Chondrocyte (in vitro differentiated cells): ENCODE results near the gene UBE2O. TPM values are rescaled to one million over a fixed set of nuclear protein-coding genes. Genes with fewer than 3 reads are reported as not detected.
A peak's percentile ranks its signal among the peaks of the same experiment; 100 is the strongest.

Source experiments
- DNase-seq: peaks from one replicate; pipeline ENCODE4 v3.0.0; 2021; ENCODE audit warnings: mixed read lengths, low spot score
- H3K27ac Mint-ChIP-seq: one replicate; pipeline ENCODE4 v1.8.0; 2021; ENCODE audit warnings: mild to moderate bottlenecking, moderate library complexity, mixed read lengths; ENCODE audit not compliant: unreplicated experiment
- H3K27me3 Mint-ChIP-seq: 2 replicates; pipeline ENCODE4 v1.8.0; 2021; ENCODE audit warnings: low read depth, mixed read lengths
- H3K36me3 Mint-ChIP-seq: 2 replicates; pipeline ENCODE4 v1.8.0; 2021; ENCODE audit warnings: low read depth, mixed read lengths
- H3K4me1 Mint-ChIP-seq: 2 replicates; pipeline ENCODE4 v1.8.0; 2021; ENCODE audit warnings: low read depth, mild to moderate bottlenecking, mixed read lengths
- H3K4me3 Mint-ChIP-seq: one replicate; pipeline ENCODE4 v1.8.0; 2021; ENCODE audit warnings: mild to moderate bottlenecking, moderate library complexity, mixed read lengths; ENCODE audit not compliant: unreplicated experiment
- H3K9me3 Mint-ChIP-seq: 2 replicates; pipeline ENCODE4 v1.8.0; 2021; ENCODE audit warnings: low read depth, mixed read lengths
- CTCF ChIP-seq: fragments of 200-600 bp; sonication (generic); IDR thresholded peaks from 2 replicates; pipeline ENCODE4 v1.5.0; 2021; ENCODE audit warnings: antibody characterized with exemption, mild to moderate bottlenecking, moderate library complexity
- total RNA-seq: library from RNA; stranded (reverse); gene quantifications from 3 replicates; pipeline ENCODE4 v1.2.1, GENCODE V29; 2021

UBE2O gene
- total RNA-seq, 1 donor from 2014 or later, result 22.1 TPM

GRCh38 chr17:76381633-76382350 is 71.2 kb downstream of the UBE2O start:
- DNase-seq, result no peak
- H3K27ac Mint-ChIP-seq, result peak overlapping the region; percentile 41
- no peaks in the 10 kb centered on the region for H3K9me3 Mint-ChIP-seq
- H3K4me1 Mint-ChIP-seq, result peaks cover 17% of the 10 kb centered on the region
- TF ChIP-seq CTCF, result no peak
- peaks cover 2% of the 10 kb centered on the region for H3K36me3 Mint-ChIP-seq
- H3K4me3 Mint-ChIP-seq, result peak overlapping the region; percentile 42
- no peaks in the 10 kb centered on the region for H3K27me3 Mint-ChIP-seq

DNA sequence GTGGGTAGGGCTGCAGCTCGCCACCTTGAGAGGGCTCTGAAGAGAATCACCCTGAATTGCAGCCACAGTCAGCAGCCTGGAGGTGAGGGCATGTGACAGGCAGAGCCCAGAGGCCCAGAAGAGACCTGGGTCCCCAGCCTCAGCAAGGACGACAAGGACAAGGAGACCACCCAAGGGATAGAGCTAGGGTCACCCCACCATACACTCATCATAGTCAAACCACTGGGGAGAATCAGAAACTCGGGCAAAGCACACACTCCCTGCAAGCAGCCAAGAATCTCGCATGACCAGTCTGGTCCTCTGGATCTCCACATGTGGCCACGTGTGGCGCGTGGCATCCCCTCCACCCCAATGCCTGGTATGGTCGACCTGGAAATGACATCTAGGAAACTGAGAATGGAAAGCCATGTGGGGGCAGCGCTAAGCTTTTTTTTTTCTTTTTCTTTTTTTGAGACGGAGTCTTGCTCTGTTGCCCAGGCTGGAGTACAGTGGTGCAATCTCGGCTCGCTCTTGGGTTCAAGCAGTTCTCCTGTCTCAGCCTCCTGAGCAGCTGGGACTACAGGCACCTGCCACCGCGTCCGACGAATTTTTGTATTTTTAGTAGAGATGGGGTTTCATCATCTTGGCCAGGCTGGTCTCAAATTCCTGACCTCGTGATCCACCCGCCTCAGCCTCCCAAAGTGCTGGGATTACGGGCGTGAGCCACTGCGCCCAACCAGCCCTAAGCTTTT is 73.1 kb downstream of the UBE2O start:
- no peak overlapping the region for H3K4me3 Mint-ChIP-seq
- H3K9me3 Mint-ChIP-seq, result no peaks in the 10 kb centered on the region
- no peaks in the 10 kb centered on the region for H3K27me3 Mint-ChIP-seq
- no peak for DNase-seq
- no peak for TF ChIP-seq CTCF
- peaks cover 16% of the 10 kb centered on the region for H3K4me1 Mint-ChIP-seq
- peaks cover 2% of the 10 kb centered on the region for H3K36me3 Mint-ChIP-seq
- no peak overlapping the region for H3K27ac Mint-ChIP-seq

GRCh38 chr17:76379275-76379641 is 73.7 kb downstream of the UBE2O start:
- H3K9me3 Mint-ChIP-seq, result no peaks in the 10 kb centered on the region
- no peaks in the 10 kb centered on the region for H3K27me3 Mint-ChIP-seq
- peaks cover 2% of the 10 kb centered on the region for H3K36me3 Mint-ChIP-seq
- no peak overlapping the region for H3K4me3 Mint-ChIP-seq
- H3K27ac Mint-ChIP-seq, result no peak overlapping the region
- peaks cover 16% of the 10 kb centered on the region for H3K4me1 Mint-ChIP-seq
- no peak for DNase-seq
- TF ChIP-seq CTCF, result no peak

GRCh38 chr17:76378548-76379274 is 74.2 kb downstream of the UBE2O start:
- H3K9me3 Mint-ChIP-seq, result no peaks in the 10 kb centered on the region
- peaks cover 16% of the 10 kb centered on the region for H3K4me1 Mint-ChIP-seq
- no peak for TF ChIP-seq CTCF
- no peaks in the 10 kb centered on the region for H3K27me3 Mint-ChIP-seq
- no peak overlapping the region for H3K27ac Mint-ChIP-seq
- H3K4me3 Mint-ChIP-seq, result no peak overlapping the region
- peaks cover 2% of the 10 kb centered on the region for H3K36me3 Mint-ChIP-seq
- DNase-seq, result no peak
